ENCODE results near the gene FBXL3. TPM values are rescaled to one million over a fixed set of nuclear protein-coding genes. Genes with fewer than 3 reads are reported as not detected.

FBXL3 gene
- total RNA-seq, 1 experiment from 2014 or later, result 29.2 TPM

- Histone ChIP-seq H3K27me3 (replicated peaks; ENCODE audit: insufficient read depth, low read depth, low read length, poor library complexity) (peaks cover 25% of the 10 kb centered on the region), H3K4me1 (ENCODE audit: insufficient read depth, low read length, poor library complexity, severe bottlenecking) (no peaks in the 10 kb centered on the region), H3K4me3 (ENCODE audit: low read depth, low read length, poor library complexity, severe bottlenecking) (no peak overlapping the region), H3K9me3 (ENCODE audit: low read depth, low read length, poor library complexity, severe bottlenecking) (no peaks in the 10 kb centered on the region), H3K36me3 (ENCODE audit: insufficient read depth, low read length, poor library complexity, severe bottlenecking) (no peaks in the 10 kb centered on the region), H3K27ac (ENCODE audit: low read depth, low read length, poor library complexity, severe bottlenecking) (no peak overlapping the region)
- intact Hi-C loops (cut with micrococcal nuclease; ENCODE audit: unreplicated experiment), result loop anchor here (5.0 kb wide), 1 partner anchor 81 kb away; no protein-coding TSS in a partner anchor
- ChIA-PET POLR2A (ENCODE audit: low non-redundant PET) (no interaction called here), CTCF (no interaction called here)
- BruUV-seq (replicated peaks), result no TSS peak
- no peak for DNase-seq (ENCODE audit: low spot score)
- TF ChIP-seq EZH2 (IDR thresholded peaks at IDR 0.05; ENCODE audit: borderline replicate concordance, low read depth, low read length, poor library complexity, severe bottlenecking) (no peak), CTCF (conservative IDR thresholded peaks at IDR 0.05; ENCODE audit: low read depth, low read length) (no peak)
Observed at GRCh38 chr13:76983676-76984075, 43.3 kb downstream of the FBXL3 start.

GRCh38 chr13:76982061-76982460 is 44.9 kb downstream of the FBXL3 start:
- ChIA-PET POLR2A (ENCODE audit: low non-redundant PET) (no interaction called here), CTCF (no interaction called here)
- TF ChIP-seq CTCF (conservative IDR thresholded peaks at IDR 0.05; ENCODE audit: low read depth, low read length) (no peak), EZH2 (IDR thresholded peaks at IDR 0.05; ENCODE audit: borderline replicate concordance, low read depth, low read length, poor library complexity, severe bottlenecking) (no peak)
- Histone ChIP-seq H3K27ac (ENCODE audit: low read depth, low read length, poor library complexity, severe bottlenecking) (no peak overlapping the region), H3K27me3 (replicated peaks; ENCODE audit: insufficient read depth, low read depth, low read length, poor library complexity) (peaks cover 33% of the 10 kb centered on the region), H3K4me1 (ENCODE audit: insufficient read depth, low read length, poor library complexity, severe bottlenecking) (no peaks in the 10 kb centered on the region), H3K36me3 (ENCODE audit: insufficient read depth, low read length, poor library complexity, severe bottlenecking) (no peaks in the 10 kb centered on the region), H3K9me3 (ENCODE audit: low read depth, low read length, poor library complexity, severe bottlenecking) (no peaks in the 10 kb centered on the region), H3K4me3 (ENCODE audit: low read depth, low read length, poor library complexity, severe bottlenecking) (no peak overlapping the region)
- no peak for DNase-seq (ENCODE audit: low spot score)
- intact Hi-C loops (cut with micrococcal nuclease; ENCODE audit: unreplicated experiment), result loop anchor here (5.0 kb wide), 1 partner anchor 80 kb away; no protein-coding TSS in a partner anchor
- BruUV-seq (replicated peaks), result no TSS peak

GRCh38 chr13:76980075-76980718 is 46.8 kb downstream of the FBXL3 start:
- ChIA-PET CTCF (interaction anchor here (0.6 to 1.1 kb wide), 2 partner anchors 15 to 22 kb away, joined by 3 to 6 read pairs; no protein-coding TSS in a partner anchor), POLR2A (ENCODE audit: low non-redundant PET) (no interaction called here)
- peak; percentile 77 for DNase-seq (ENCODE audit: low spot score)
- no peak for TF ChIP-seq EZH2 (IDR thresholded peaks at IDR 0.05; ENCODE audit: borderline replicate concordance, low read depth, low read length, poor library complexity, severe bottlenecking)
- TF ChIP-seq CTCF (conservative IDR thresholded peaks at IDR 0.05; ENCODE audit: low read depth, low read length), result peak; percentile 98
- intact Hi-C loops (cut with micrococcal nuclease; ENCODE audit: unreplicated experiment), result loop anchor here (5.0 kb wide), 1 partner anchor 78 kb away; no protein-coding TSS in a partner anchor
- Histone ChIP-seq H3K36me3 (ENCODE audit: insufficient read depth, low read length, poor library complexity, severe bottlenecking) (no peaks in the 10 kb centered on the region), H3K9me3 (ENCODE audit: low read depth, low read length, poor library complexity, severe bottlenecking) (no peaks in the 10 kb centered on the region), H3K4me1 (ENCODE audit: insufficient read depth, low read length, poor library complexity, severe bottlenecking) (no peaks in the 10 kb centered on the region), H3K4me3 (ENCODE audit: low read depth, low read length, poor library complexity, severe bottlenecking) (peak overlapping the region; percentile 34), H3K27ac (ENCODE audit: low read depth, low read length, poor library complexity, severe bottlenecking) (no peak overlapping the region), H3K27me3 (replicated peaks; ENCODE audit: insufficient read depth, low read depth, low read length, poor library complexity) (peaks cover 38% of the 10 kb centered on the region)
- no TSS peak for BruUV-seq (replicated peaks)
